Duodenal mucosa (tissue), 2 donors: Measurements from ENCODE around the gene IL15.

Experiments used
- H3K27ac ChIP-seq: one replicate; pipeline ENCODE4 v1.7.0; 2013; ENCODE audit warnings: low read depth, low read length
- H3K27me3 ChIP-seq, 2 donors: one replicate each; pipeline ENCODE4 v1.7.0; 2013; ENCODE audit warnings: low read length in 2 of 2, control low read depth in 1 of 2; ENCODE audit not compliant: insufficient read depth in 2 of 2, control insufficient read depth in 1 of 2
- H3K36me3 ChIP-seq, 2 donors: one replicate each; pipeline ENCODE4 v1.7.0; 2013; ENCODE audit warnings: low read length in 2 of 2, control low read depth in 1 of 2; ENCODE audit not compliant: insufficient read depth in 2 of 2, control insufficient read depth in 1 of 2
- H3K4me1 ChIP-seq, 2 donors: one replicate each; pipeline ENCODE4 v1.7.0; 2013; ENCODE audit warnings: low read length in 2 of 2, control low read depth in 1 of 2; ENCODE audit not compliant: insufficient read depth in 2 of 2, control insufficient read depth in 1 of 2
- H3K4me3 ChIP-seq, 2 donors: one replicate each; pipeline ENCODE4 v1.7.0; 2013; ENCODE audit warnings: low read length in 2 of 2, low read depth in 1 of 2
- H3K9ac ChIP-seq, 2 donors: one replicate each; pipeline ENCODE4 v1.7.0; 2013; ENCODE audit warnings: low read length in 2 of 2, low read depth in 1 of 2
- H3K9me3 ChIP-seq, 2 donors: one replicate each; pipeline ENCODE4 v1.7.0; 2013; ENCODE audit warnings: low read length in 2 of 2, control low read depth in 1 of 2; ENCODE audit not compliant: control insufficient read depth in 1 of 2

The IL15 gene

DNA sequence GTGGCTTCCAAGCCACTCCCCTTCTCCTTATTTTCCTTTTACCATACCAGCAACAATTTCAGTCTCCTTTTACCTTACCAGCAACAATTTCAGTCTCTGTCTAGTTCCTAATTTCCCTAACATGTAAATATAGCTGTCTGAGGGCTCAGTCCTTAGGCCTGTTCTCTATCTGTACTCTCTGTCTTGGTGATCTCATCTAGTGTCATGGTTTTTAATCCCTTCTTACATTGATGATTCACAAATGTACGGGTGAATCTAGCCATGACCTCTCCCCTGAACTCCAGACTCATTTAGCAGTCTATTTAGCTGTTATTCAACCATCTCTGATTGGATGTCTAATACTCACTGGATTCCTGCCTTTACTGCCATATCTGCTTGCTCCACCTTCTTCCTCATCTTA lies 7.2 kb downstream of the IL15 start:
- H3K27ac ChIP-seq: no peak overlapping the region
- H3K27me3 ChIP-seq: no peaks in the 10 kb centered on the region
- H3K36me3 ChIP-seq: no peaks in the 10 kb centered on the region
- H3K4me1 ChIP-seq: peaks cover 0 to 30% of the 10 kb centered on the region in 2 donors
- H3K9ac ChIP-seq: no peak overlapping the region
- H3K4me3 ChIP-seq: no peak overlapping the region
- no peaks in the 10 kb centered on the region for H3K9me3 ChIP-seq

DNA sequence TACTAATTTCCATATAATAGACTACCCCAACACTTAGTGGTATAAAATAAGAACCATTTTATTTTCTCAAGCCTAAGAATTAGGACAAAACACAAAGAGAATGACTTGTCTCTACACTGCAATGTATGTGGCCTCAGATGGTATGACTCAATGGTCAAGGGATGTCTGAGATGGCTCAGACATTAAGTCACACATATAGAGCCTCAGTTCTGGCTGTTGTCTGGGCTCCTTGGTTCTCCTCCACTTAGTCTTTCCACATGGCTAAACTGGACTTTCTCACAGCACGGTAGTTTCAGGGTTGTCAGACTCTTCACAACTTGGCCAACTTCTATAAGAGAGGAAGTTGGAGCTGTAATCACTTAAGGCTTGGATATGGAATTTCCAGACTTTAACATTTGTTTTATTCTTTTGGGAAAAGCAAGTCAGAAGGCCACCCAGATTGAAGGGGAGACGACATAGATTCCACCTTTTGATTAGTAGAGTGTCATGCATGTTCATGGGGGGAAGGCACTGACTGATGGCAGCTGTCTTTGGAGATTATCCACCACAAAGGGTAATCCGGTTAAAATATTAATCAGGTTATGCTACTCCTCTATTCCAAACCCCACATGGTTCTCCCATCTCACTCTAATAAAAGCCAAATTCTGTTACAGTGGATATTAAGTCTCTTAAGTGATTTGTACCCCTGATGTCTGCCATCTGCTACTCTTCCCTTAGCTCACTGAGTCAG lies 9.4 kb downstream of the IL15 start:
- no peak overlapping the region for H3K27ac ChIP-seq
- no peaks in the 10 kb centered on the region for H3K27me3 ChIP-seq
- no peak overlapping the region for H3K9ac ChIP-seq
- peaks cover 0 to 24% of the 10 kb centered on the region in 2 donors for H3K4me1 ChIP-seq
- H3K4me3 ChIP-seq: no peak overlapping the region
- H3K9me3 ChIP-seq: no peaks in the 10 kb centered on the region
- no peaks in the 10 kb centered on the region for H3K36me3 ChIP-seq

DNA sequence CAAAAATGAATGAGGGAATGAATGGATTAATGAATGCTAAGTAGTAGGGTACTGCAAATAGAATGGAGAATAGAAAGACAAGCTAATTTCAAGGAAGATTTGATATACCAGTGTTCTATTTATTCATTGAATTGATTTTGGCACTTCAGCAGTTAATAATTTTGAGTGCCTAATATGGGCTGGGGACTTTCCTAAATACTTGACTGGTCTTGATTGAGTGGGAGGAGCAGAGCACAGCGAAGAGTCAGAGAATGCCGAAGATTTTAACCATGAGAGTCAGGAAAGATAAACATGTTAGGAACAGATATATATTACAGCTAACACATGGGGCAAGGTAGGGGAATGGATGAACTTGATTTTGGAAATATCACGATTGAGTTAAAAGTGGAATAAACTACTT lies 10.6 kb downstream of the IL15 start:
- no peaks in the 10 kb centered on the region for H3K9me3 ChIP-seq
- no peak overlapping the region for H3K4me3 ChIP-seq
- peaks cover 0 to 24% of the 10 kb centered on the region in 2 donors for H3K4me1 ChIP-seq
- no peaks in the 10 kb centered on the region for H3K36me3 ChIP-seq
- H3K9ac ChIP-seq: no peak overlapping the region
- no peaks in the 10 kb centered on the region for H3K27me3 ChIP-seq
- H3K27ac ChIP-seq: no peak overlapping the region

DNA sequence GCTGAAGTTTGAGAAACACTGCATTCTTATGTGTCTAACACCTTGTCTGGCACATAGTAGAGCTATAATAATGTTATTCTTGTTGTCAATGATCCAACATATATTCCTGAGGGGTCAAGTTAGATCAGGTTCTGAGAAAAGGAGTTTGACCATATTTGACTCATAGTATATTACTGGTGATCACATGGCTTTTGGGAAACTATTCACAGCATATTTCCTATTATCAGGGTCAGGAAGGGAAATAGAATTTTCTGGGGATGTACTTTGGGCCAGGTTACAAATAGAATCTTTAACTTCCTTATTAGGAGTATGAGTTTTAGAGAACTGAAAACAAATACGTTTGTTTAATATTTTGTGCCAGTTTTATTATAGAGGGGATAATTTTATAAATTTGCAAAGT lies 11.6 kb downstream of the IL15 start:
- H3K4me1 ChIP-seq: peaks cover 0 to 16% of the 10 kb centered on the region in 2 donors
- no peaks in the 10 kb centered on the region for H3K27me3 ChIP-seq
- no peak overlapping the region for H3K27ac ChIP-seq
- H3K9me3 ChIP-seq: no peaks in the 10 kb centered on the region
- H3K36me3 ChIP-seq: no peaks in the 10 kb centered on the region
- no peak overlapping the region for H3K4me3 ChIP-seq
- H3K9ac ChIP-seq: no peak overlapping the region

DNA sequence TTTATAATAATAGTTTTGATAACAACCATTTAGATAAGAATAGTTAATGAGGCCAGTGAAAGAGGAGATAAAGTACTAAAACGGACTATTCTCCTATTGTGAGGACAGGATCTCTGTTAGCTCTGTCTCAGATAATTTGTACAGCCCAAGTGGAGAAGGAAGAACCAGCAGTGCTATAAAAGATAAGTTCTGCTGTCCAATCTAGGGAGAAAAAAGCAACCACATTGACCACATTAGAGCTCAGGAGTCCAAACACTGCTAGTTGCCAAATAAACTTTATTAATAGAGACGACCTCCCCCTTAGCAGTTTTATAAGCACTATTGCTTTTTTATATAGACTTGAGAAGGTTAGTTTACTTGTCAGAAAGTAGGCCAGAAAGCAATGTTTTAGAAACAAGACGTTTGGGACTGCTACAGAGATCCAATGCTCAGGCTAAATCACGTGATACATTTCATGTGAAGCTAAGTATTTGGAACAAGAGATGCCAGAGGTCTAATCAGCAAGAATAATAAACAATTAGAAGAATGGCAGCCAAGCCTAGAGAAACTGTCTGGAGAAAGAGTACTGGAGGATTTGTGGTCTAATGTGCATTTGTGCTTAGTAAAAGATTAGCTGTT lies 15.9 kb downstream of the IL15 start:
- no peak overlapping the region for H3K27ac ChIP-seq
- no peaks in the 10 kb centered on the region for H3K9me3 ChIP-seq
- no peak overlapping the region for H3K4me3 ChIP-seq
- peaks cover 0 to 8% of the 10 kb centered on the region in 2 donors for H3K4me1 ChIP-seq
- H3K9ac ChIP-seq: no peak overlapping the region
- no peaks in the 10 kb centered on the region for H3K36me3 ChIP-seq
- no peaks in the 10 kb centered on the region for H3K27me3 ChIP-seq

DNA sequence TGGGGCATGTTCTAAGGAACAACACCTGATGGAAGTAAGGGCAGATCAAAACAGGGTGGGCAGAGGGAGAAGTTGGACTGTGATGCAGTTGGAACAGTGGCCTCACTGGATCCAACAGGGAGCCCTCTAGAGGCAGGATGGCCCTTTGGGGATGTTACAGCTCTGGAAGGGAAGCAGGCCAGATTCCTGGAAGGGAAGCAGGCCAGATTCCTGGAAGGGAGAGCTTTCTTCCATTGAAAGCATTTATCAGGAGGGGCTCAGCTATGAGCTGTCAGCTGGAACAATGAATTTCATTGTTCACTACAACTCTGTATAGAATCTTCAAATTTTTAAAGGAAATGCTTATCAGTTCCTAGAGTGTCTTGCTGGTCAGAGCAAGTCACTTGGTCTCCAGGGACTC lies 17.7 kb downstream of the IL15 start:
- Histone ChIP-seq H3K4me3 (no peak overlapping the region), H3K9ac (no peak overlapping the region), H3K27ac (no peak overlapping the region), H3K4me1 (no peaks in the 10 kb centered on the region), H3K9me3 (no peaks in the 10 kb centered on the region), H3K27me3 (no peaks in the 10 kb centered on the region), H3K36me3 (no peaks in the 10 kb centered on the region)

DNA sequence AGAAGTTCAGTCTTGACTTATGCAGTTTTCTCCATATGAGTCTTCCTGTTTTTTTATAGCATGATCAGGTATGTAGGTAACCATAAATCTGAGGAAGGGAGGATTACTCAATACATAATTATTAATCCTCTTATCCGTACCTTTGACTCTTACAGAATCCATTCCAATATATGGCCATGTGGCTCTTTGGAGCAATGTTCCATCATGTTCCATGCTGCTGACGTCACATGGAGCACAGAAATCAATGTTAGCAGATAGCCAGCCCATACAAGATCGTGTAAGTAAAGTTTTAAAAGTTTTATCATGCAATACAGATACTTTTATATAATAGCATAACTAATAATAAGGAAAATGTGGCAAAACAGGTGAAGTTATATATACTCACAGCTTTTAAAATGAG lies 19.6 kb downstream of the IL15 start:
- H3K27me3 ChIP-seq: no peaks in the 10 kb centered on the region
- no peaks in the 10 kb centered on the region for H3K36me3 ChIP-seq
- H3K9me3 ChIP-seq: no peaks in the 10 kb centered on the region
- no peaks in the 10 kb centered on the region for H3K4me1 ChIP-seq
- H3K4me3 ChIP-seq: no peak overlapping the region
- H3K27ac ChIP-seq: no peak overlapping the region
- H3K9ac ChIP-seq: no peak overlapping the region

DNA sequence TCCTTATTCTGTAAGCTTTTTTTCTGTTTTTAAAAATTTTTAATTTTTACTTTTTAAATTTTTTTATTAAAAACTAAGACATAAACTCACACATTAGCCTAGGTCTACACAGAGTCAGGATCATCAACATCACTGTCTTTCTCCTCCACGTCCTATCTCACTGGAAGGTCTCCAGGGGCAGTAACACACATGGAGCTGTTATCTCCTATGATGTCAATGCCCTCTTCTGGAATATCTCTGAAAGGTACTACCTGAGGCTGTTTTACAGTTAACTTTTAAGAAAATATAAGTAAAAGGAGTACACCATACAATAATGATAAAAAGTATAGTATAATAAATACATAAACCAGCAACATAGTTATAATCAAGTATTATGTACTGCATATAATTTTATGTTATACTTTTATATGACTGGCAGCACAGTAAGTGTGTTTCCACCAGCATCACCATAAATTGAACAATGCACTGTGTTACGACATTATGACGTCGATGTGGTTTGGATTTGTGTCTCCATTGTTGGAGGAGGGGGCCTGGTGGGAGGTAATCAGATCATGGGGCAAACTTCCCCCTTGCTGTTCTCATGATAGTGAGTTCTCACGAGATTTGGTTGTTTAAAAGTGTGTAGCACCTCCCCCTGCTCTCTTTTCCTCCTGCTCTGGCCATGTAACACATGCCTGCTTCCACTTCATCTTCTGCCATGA lies 21.3 kb downstream of the IL15 start:
- Histone ChIP-seq H3K36me3 (no peaks in the 10 kb centered on the region), H3K9me3 (no peaks in the 10 kb centered on the region), H3K27ac (no peak overlapping the region), H3K27me3 (no peaks in the 10 kb centered on the region), H3K9ac (no peak overlapping the region), H3K4me3 (no peak overlapping the region), H3K4me1 (no peaks in the 10 kb centered on the region)

DNA sequence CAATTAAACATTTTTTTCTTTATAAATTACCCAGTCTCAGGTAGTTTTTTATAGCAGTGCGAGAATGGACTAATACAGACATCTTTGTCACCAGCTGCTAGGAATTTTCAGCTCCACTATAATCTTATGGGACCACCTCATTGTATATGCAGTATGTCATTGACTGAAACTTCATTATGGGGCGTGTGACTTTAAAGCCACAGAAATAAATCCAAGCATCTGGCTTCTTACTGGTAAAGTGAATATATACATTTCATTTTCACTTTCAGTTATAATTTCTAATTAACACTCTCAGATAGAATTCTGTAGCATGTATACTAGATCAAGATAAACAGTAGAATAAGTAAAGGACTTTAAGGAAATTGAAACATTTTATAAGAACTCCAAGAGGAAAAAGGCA lies 21.9 kb downstream of the IL15 start:
- H3K4me3 ChIP-seq: no peak overlapping the region
- no peaks in the 10 kb centered on the region for H3K4me1 ChIP-seq
- H3K27me3 ChIP-seq: no peaks in the 10 kb centered on the region
- H3K9ac ChIP-seq: no peak overlapping the region
- H3K27ac ChIP-seq: no peak overlapping the region
- no peaks in the 10 kb centered on the region for H3K9me3 ChIP-seq
- H3K36me3 ChIP-seq: no peaks in the 10 kb centered on the region

DNA sequence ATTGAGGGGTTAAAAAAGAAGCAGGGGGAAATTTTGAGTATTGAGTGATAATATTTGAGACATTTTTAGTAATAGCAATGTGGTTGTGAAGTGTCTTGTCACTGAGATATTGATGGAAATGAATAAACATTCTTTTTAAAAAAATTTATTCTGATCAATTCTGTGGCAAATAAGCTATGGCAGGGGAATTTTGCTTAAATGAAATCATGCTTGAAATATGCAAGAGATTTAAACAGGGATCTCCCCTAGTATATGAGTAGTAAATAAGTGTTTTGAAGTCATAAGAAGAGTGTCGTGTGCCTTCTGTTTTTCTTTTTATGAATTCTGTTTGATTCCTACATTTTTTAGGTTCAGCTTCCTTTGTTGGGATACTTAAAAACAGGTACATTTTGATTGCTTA lies 23.2 kb downstream of the IL15 start:
- no peak overlapping the region for H3K27ac ChIP-seq
- H3K4me3 ChIP-seq: no peak overlapping the region
- H3K9me3 ChIP-seq: no peaks in the 10 kb centered on the region

More for the DNA sequence above, 23.2 kb downstream of the IL15 start:
- no peaks in the 10 kb centered on the region for H3K27me3 ChIP-seq
- no peaks in the 10 kb centered on the region for H3K4me1 ChIP-seq
- H3K9ac ChIP-seq: no peak overlapping the region
- no peaks in the 10 kb centered on the region for H3K36me3 ChIP-seq
